ENCODE results near the gene LRBA.

- no peak for TF ChIP-seq CTCF (IDR thresholded peaks at IDR 0.05; ENCODE audit: low read depth, low read length, poor library complexity, severe bottlenecking)
- TF ChIP-seq EZH2phosphoT487 (IDR thresholded peaks at IDR 0.05; ENCODE audit: borderline replicate concordance, low read length), result no peak
Measured at GRCh38 chr4:150598909-150599308, 416.2 kb downstream of the LRBA start.
